Muscle of leg (tissue), 11 donors: Measurements from ENCODE around the gene CYSLTR1. TPM values are rescaled to one million over a fixed set of nuclear protein-coding genes. Genes with fewer than 3 reads are reported as not detected.
"Not testable (repeated sequence)": the region's sequence is repeated elsewhere in the genome, so short reads cannot be mapped to it uniquely, and the experiment has no call there.

Source experiments
- DNase-seq: peaks from one replicate; pipeline ENCODE4 v3.0.0; 2013
- H3K27ac ChIP-seq: one replicate; pipeline ENCODE4 v1.5.1; 2013; ENCODE audit warnings: mild to moderate bottlenecking, low read length, control low read depth
- H3K27me3 ChIP-seq: one replicate; pipeline ENCODE4 v1.6.1; 2013; ENCODE audit warnings: low read length; ENCODE audit not compliant: control insufficient read depth, insufficient read depth
- H3K36me3 ChIP-seq: one replicate; pipeline ENCODE4 v1.6.1; 2013; ENCODE audit warnings: low read length; ENCODE audit not compliant: control insufficient read depth, insufficient read depth
- H3K4me1 ChIP-seq: one replicate; pipeline ENCODE4 v1.6.1; 2013; ENCODE audit warnings: low read length; ENCODE audit not compliant: control insufficient read depth, insufficient read depth
- H3K4me3 ChIP-seq: one replicate; pipeline ENCODE4 v1.5.1; 2013; ENCODE audit warnings: low read length, control low read depth
- H3K9me3 ChIP-seq: replicated peaks from 2 replicates; pipeline ENCODE4 v1.6.1; 2013; ENCODE audit warnings: low read depth, low read length; ENCODE audit not compliant: control insufficient read depth
- WGBS: methylation state at CpG from one replicate; pipeline ENCODE4 v1.1.5; 2013; ENCODE audit warnings: missing lambda C conversion rate; ENCODE audit not compliant: insufficient coverage; 5-methylcytosine and 5-hydroxymethylcytosine counted together
- polyA plus RNA-seq, 8 donors: library from polyadenylated mRNA; unstranded; fragments of 120-200 nt; gene quantifications; one replicate each; pipeline versions ENCODE4 v1.2.1 to v1.2.3, GENCODE V29; 2013; ENCODE audit warnings: inconsistent platforms in 1 of 8, low replicate concordance in 1 of 8; ENCODE audit not compliant: insufficient read length in 8 of 8, insufficient read depth in 1 of 8
- total RNA-seq: library from RNA; stranded (reverse); fragments of 120-200 nt; gene quantifications from one replicate; pipeline ENCODE4 v1.2.4, GENCODE V29; 2013

Gene CYSLTR1
- total and polyA plus RNA-seq, 9 donors: 6.5 to 11.5 (median 8.5) TPM

DNA sequence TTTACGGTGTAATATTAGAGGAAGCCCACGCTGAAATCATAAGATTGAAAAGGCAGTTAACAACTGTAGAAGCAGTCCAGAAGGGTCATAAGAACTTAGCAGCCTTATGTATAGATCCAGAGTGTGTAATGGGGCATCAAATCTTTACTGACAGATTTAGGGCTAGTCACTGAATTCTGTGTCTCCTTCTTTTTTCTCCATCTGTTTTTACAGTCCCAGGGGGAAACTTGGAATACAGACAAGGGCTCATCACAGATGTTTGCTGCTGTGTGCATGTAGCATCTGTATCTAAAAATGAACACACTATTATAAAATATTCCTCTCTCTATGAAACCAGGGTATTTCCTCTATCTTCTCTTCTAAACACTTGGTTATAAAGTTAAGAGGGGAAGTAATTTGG, 43.9 kb downstream of the CYSLTR1 start:
- Histone ChIP-seq H3K4me1 (no peaks in the 10 kb centered on the region), H3K36me3 (no peaks in the 10 kb centered on the region), H3K27me3 (no peaks in the 10 kb centered on the region), H3K9me3 (no peaks in the 10 kb centered on the region), H3K4me3 (no peak overlapping the region), H3K27ac (no peak overlapping the region)
- no CpG with 5 or more reads among the region's 2 CpGs for WGBS
- peak; percentile 70 for DNase-seq

DNA sequence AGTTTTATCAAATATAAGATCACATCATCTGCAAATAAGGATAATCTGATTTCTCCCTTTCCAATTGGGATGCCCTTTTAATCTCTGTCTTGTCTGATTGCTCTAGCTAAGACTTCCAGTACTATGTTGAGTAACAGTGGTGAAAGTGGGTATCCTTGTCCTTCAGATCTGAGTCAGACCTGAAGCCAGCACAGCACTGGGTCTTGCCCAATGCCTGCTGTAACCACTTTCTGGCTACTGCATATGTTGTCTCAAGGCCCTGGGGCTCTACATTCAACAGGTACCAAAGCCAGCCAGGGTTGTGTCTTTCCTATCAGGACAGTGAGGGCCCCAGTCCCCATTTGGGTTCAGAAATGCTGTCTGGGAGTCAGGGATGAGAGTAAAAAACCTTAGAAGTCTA, 90.3 kb downstream of the CYSLTR1 start:
- Histone ChIP-seq H3K9me3 (no peaks in the 10 kb centered on the region), H3K27me3 (peaks cover 4% of the 10 kb centered on the region), H3K4me3 (no peak overlapping the region), H3K27ac (no peak overlapping the region), H3K36me3 (no peaks in the 10 kb centered on the region), H3K4me1 (no peaks in the 10 kb centered on the region)
- no peak for DNase-seq

DNA sequence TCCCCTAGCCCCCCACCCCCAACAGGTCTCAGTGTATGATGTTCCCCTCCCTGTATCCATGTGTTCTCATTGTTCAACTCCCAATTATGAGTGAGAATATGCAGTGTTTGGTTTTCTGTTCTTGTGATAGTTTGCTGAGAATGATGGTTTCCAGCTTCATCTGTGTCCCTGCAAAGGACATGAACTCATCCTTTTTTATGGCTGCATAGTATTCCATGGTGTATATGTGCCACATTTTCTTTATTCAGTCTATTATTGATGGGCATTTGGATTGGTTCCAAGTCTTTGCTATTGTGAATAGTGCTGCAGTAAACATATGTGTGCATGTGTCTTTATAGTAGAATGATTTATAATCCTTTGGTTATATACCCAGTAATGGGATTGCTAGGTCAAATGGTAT, 101.4 kb downstream of the CYSLTR1 start:
- H3K4me1 ChIP-seq, H3K27me3 ChIP-seq, DNase-seq, H3K9me3 ChIP-seq, H3K27ac ChIP-seq, H3K36me3 ChIP-seq, H3K4me3 ChIP-seq: not testable (repeated sequence)

Other genes with a start within 250 kb of the CYSLTR1 start
- gene PGK1, start 223.4 kb downstream of the CYSLTR1 start, total RNA-seq: 192 TPM
- 100 to 1,000 TPM; 210 to 300 (median 246) TPM for gene PGK1, start 223.4 kb downstream of the CYSLTR1 start, polyA plus RNA-seq
- gene TAF9B, start 188.0 kb downstream of the CYSLTR1 start, total RNA-seq: 21.6 TPM
- gene TAF9B, start 188.0 kb downstream of the CYSLTR1 start, polyA plus RNA-seq: 10 to 100 TPM; 24.5 to 31.0 (median 28.2) TPM